SJSA1 (cell line): Measurements from ENCODE around the gene CDC14B. TPM values are rescaled to one million over a fixed set of nuclear protein-coding genes. Genes with fewer than 3 reads are reported as not detected.
"Not testable (repeated sequence)": the region's sequence is repeated elsewhere in the genome, so short reads cannot be mapped to it uniquely, and the experiment has no call there.

ENCODE experiments used
- DNase-seq, 2 experiments: peaks; one replicate each; pipeline ENCODE4 v3.0.0-alpha.2; 2015 to 2020; ENCODE audit warnings: low spot score in 2 of 2, low read depth in 1 of 2
- H3K27ac ChIP-seq: fragments of 250-450 bp; sonication (Bioruptor Pico); 2 replicates; pipeline ENCODE4 v1.5.1; 2020; ENCODE audit warnings: mild to moderate bottlenecking, moderate library complexity
- H3K27me3 ChIP-seq: fragments of 250-450 bp; sonication (Bioruptor Pico); replicated peaks from 2 replicates; pipeline ENCODE4 v1.5.1; 2020; ENCODE audit warnings: mild to moderate bottlenecking, moderate library complexity
- H3K36me3 ChIP-seq: fragments of 250-450 bp; sonication (Bioruptor Pico); 2 replicates; pipeline ENCODE4 v1.5.1; 2020; ENCODE audit warnings: mild to moderate bottlenecking
- H3K4me1 ChIP-seq: fragments of 250-450 bp; sonication (Bioruptor Pico); replicated peaks from 2 replicates; pipeline ENCODE4 v1.6.1; 2021; ENCODE audit warnings: mild to moderate bottlenecking
- H3K4me3 ChIP-seq: fragments of 250-450 bp; sonication (Bioruptor Pico); 2 replicates; pipeline ENCODE4 v1.5.1; 2020; ENCODE audit warnings: mild to moderate bottlenecking
- H3K9me3 ChIP-seq: fragments of 250-450 bp; sonication (Bioruptor Pico); replicated peaks from 2 replicates; pipeline ENCODE4 v1.5.1; 2020; ENCODE audit warnings: mild to moderate bottlenecking
- total RNA-seq: library from RNA; depleted of rRNA; stranded (reverse); fragments of >200 nt; shearing (Covaris generic); gene quantifications from 2 replicates; pipeline ENCODE4 v1.2.3, GENCODE V29; 2014

Gene CDC14B
- total RNA-seq, 1 experiment from 2014 or later, result 33.8 TPM

GRCh38 chr9:96646081-96646991, 26.7 kb upstream of the CDC14B start:
- Histone ChIP-seq H3K27me3 (no peaks in the 10 kb centered on the region), H3K36me3 (peaks cover 60% of the 10 kb centered on the region), H3K9me3 (no peaks in the 10 kb centered on the region), H3K4me3 (no peak overlapping the region), H3K27ac (no peak overlapping the region), H3K4me1 (no peaks in the 10 kb centered on the region; the same call in 1 of the 2 replicates)
- DNase-seq, result no peak

GRCh38 chr9:96644137-96644536, 24.5 kb upstream of the CDC14B start:
- Histone ChIP-seq H3K9me3 (no peaks in the 10 kb centered on the region), H3K4me1 (no peaks in the 10 kb centered on the region; the same call in 1 of the 2 replicates), H3K36me3 (peaks cover 44% of the 10 kb centered on the region), H3K4me3 (no peak overlapping the region), H3K27ac (no peak overlapping the region), H3K27me3 (no peaks in the 10 kb centered on the region)
- no peak for DNase-seq

GRCh38 chr9:96641514-96641913, 21.9 kb upstream of the CDC14B start:
- Histone ChIP-seq H3K9me3 (no peaks in the 10 kb centered on the region), H3K4me3 (no peak overlapping the region), H3K27me3 (no peaks in the 10 kb centered on the region), H3K4me1 (no peaks in the 10 kb centered on the region; the same call in 1 of the 2 replicates), H3K27ac (no peak overlapping the region), H3K36me3 (peaks cover 35% of the 10 kb centered on the region)
- no peak for DNase-seq

GRCh38 chr9:96638606-96639364, 19.1 kb upstream of the CDC14B start:
- Histone ChIP-seq H3K27ac (no peak overlapping the region), H3K4me1 (no peaks in the 10 kb centered on the region), H3K36me3 (peaks cover 14% of the 10 kb centered on the region), H3K4me3 (no peak overlapping the region), H3K27me3 (no peaks in the 10 kb centered on the region), H3K9me3 (no peaks in the 10 kb centered on the region)
- no peak for DNase-seq

GRCh38 chr9:96636368-96636767, 16.7 kb upstream of the CDC14B start:
- H3K27me3 ChIP-seq, result no peaks in the 10 kb centered on the region
- no peak overlapping the region for H3K4me3 ChIP-seq
- no peak for DNase-seq
- H3K4me1 ChIP-seq, result 0 out of 2 replicates have a peak, but pooled peaks cover 3% of the 10 kb centered on the region
- H3K9me3 ChIP-seq, result no peaks in the 10 kb centered on the region
- no peak overlapping the region for H3K27ac ChIP-seq
- peaks cover 3% of the 10 kb centered on the region; the same call in 1 of the 2 replicates for H3K36me3 ChIP-seq

GRCh38 chr9:96633579-96633978, 13.9 kb upstream of the CDC14B start:
- H3K9me3 ChIP-seq, H3K36me3 ChIP-seq, H3K27ac ChIP-seq, H3K27me3 ChIP-seq, DNase-seq, H3K4me1 ChIP-seq, H3K4me3 ChIP-seq: not testable (repeated sequence)

GRCh38 chr9:96626912-96627311, 7.3 kb upstream of the CDC14B start:
- H3K4me3 ChIP-seq, result no peak overlapping the region
- H3K4me1 ChIP-seq, result peaks cover 19% of the 10 kb centered on the region
- H3K36me3 ChIP-seq, result no peaks in the 10 kb centered on the region
- DNase-seq, result no peak
- H3K27me3 ChIP-seq, result no peaks in the 10 kb centered on the region
- H3K9me3 ChIP-seq, result no peaks in the 10 kb centered on the region
- H3K27ac ChIP-seq, result peak overlapping the region; percentile 67

- no peak overlapping the region for H3K27ac ChIP-seq
- H3K36me3 ChIP-seq, result no peaks in the 10 kb centered on the region; the same call in 1 of the 2 replicates
- peaks cover 22% of the 10 kb centered on the region for H3K4me1 ChIP-seq
- DNase-seq, result no peak
- no peak overlapping the region for H3K4me3 ChIP-seq
- no peaks in the 10 kb centered on the region for H3K27me3 ChIP-seq
- no peaks in the 10 kb centered on the region for H3K9me3 ChIP-seq
These were observed 2.0 kb upstream of the CDC14B start for GRCh38 chr9:96621618-96622017.

GRCh38 chr9:96620832-96621269, 1.2 kb upstream of the CDC14B start:
- Histone ChIP-seq H3K36me3 (no peaks in the 10 kb centered on the region; the same call in 1 of the 2 replicates), H3K27me3 (no peaks in the 10 kb centered on the region), H3K27ac (no peak overlapping the region)

GRCh38 chr9:96620181-96620514, 505 bp upstream of the CDC14B start:
- no peak for DNase-seq
- H3K9me3 ChIP-seq, result no peaks in the 10 kb centered on the region
- peaks cover 21% of the 10 kb centered on the region for H3K4me1 ChIP-seq
- H3K27ac ChIP-seq, result peak overlapping the region; percentile 12
- H3K27me3 ChIP-seq, result no peaks in the 10 kb centered on the region
- H3K4me3 ChIP-seq, result peak overlapping the region; percentile 84
- H3K36me3 ChIP-seq, result no peaks in the 10 kb centered on the region; the same call in 1 of the 2 replicates

More at GRCh38 chr9:96620832-96621269, 1.2 kb upstream of the CDC14B start:
- no peaks in the 10 kb centered on the region for H3K9me3 ChIP-seq
- no peak overlapping the region for H3K4me3 ChIP-seq
- peaks cover 19% of the 10 kb centered on the region for H3K4me1 ChIP-seq
- DNase-seq, result no peak

- no peaks in the 10 kb centered on the region for H3K9me3 ChIP-seq
- no peaks in the 10 kb centered on the region; the same call in 1 of the 2 replicates for H3K36me3 ChIP-seq
- peak overlapping the region; percentile 84 for H3K4me3 ChIP-seq
- H3K4me1 ChIP-seq, result peaks cover 31% of the 10 kb centered on the region
- no peaks in the 10 kb centered on the region for H3K27me3 ChIP-seq
- DNase-seq, result no peak
- peak overlapping the region; percentile 35; the same call in 1 of the 2 replicates for H3K27ac ChIP-seq
These were observed 548 bp downstream of the CDC14B start for GRCh38 chr9:96619124-96619465.

GRCh38 chr9:96618209-96619123, 1.2 kb downstream of the CDC14B start:
- no peaks in the 10 kb centered on the region for H3K9me3 ChIP-seq
- peak overlapping the region; percentile 35 for H3K27ac ChIP-seq
- H3K27me3 ChIP-seq, result no peaks in the 10 kb centered on the region
- DNase-seq, result peak; percentile 22 to 67
- peaks cover 35% of the 10 kb centered on the region for H3K4me1 ChIP-seq
- no peaks in the 10 kb centered on the region; the same call in 1 of the 2 replicates for H3K36me3 ChIP-seq
- peak overlapping the region; percentile 84 for H3K4me3 ChIP-seq
